K562 (cell line): Measurements from ENCODE around the gene GTPBP2. TPM values are rescaled to one million over a fixed set of nuclear protein-coding genes. Genes with fewer than 3 reads are reported as not detected.
A peak's percentile ranks its signal among the peaks of the same experiment; 100 is the strongest.

Source experiments
- HMBOX1 ChIP-seq: sonication (generic); IDR thresholded peaks from 2 replicates; pipeline ENCODE4 v1.6.1; 2016
- KHSRP ChIP-seq: fragments of 450-650 bp; IDR thresholded peaks from 2 replicates; pipeline ENCODE4 v1.6.1; 2017
- MITF ChIP-seq: IDR thresholded peaks from 2 replicates; pipeline ENCODE4 v1.6.1; 2014; ENCODE audit warnings: antibody characterized with exemption
- RCOR1 ChIP-seq, 2 experiments: IDR thresholded peaks; 2 replicates each; pipeline ENCODE4 v1.6.1; 2012; ENCODE audit warnings: low read depth in 2 of 2, low read length in 2 of 2, borderline replicate concordance in 1 of 2, improper control_type of control experiment in 1 of 2
- TBP ChIP-seq: optimal IDR thresholded peaks from 2 replicates; pipeline ENCODE3; 2011; ENCODE audit warnings: low read depth, low read length, improper control_type of control experiment
- TCF15 ChIP-seq: fragments of 250-450 bp; sonication (Bioruptor Pico); IDR thresholded peaks from 2 replicates; pipeline ENCODE4 v1.8.0; 2022; ENCODE audit warnings: moderate library complexity, mild to moderate bottlenecking, inconsistent platforms
- TRIM25 ChIP-seq: fragments of 450-650 bp; IDR thresholded peaks from 2 replicates; pipeline ENCODE4 v1.7.0; 2016; ENCODE audit warnings: borderline replicate concordance
- ZBTB40 ChIP-seq, 2 experiments: fragments of 450-650 bp in 1 of 2; sonication (generic) in 1 of 2; formaldehyde crosslinking in 1 of 2; IDR thresholded peaks; 2 replicates each; pipeline versions ENCODE4 v1.7.1 to v1.9.0; 2016 to 2022; ENCODE audit warnings: inconsistent platforms in 1 of 2, mild to moderate bottlenecking in 1 of 2, missing genetic modification reagents in 1 of 2
- polyA plus RNA-seq, 8 experiments: library from polyadenylated mRNA; depleted of rRNA in 4 of 8; stranded (reverse) in 5 of 8; unstranded in 3 of 8; fragments of >200 nt; fragmentation: Nextera tagmentation in 2 of 8; fragmentation: Illumina TruSeq in 1 of 8; extraction: Ambion mirVana in 2 of 8; extraction: Trizol in 1 of 8; gene quantifications; 2 replicates each; pipeline versions ENCODE4 v1.2.1 to v1.2.3, GENCODE V29; 2011 to 2014; ENCODE audit warnings: inconsistent platforms in 1 of 8, missing spikeins in 1 of 8
- total RNA-seq, 7 experiments: library from RNA; depleted of rRNA in 6 of 7; stranded (reverse); fragments of >200 nt in 6 of 7; fragmentation: Illumina TruSeq in 2 of 7; extraction: Trizol in 2 of 7; gene quantifications; 2 replicates each; pipeline versions ENCODE4 v1.2.1 to v1.2.3, GENCODE V29; 2011 to 2021; ENCODE audit warnings: low replicate concordance in 1 of 7

GTPBP2 gene
- total and polyA plus RNA-seq, 9 of the 15 experiments (the other 6 are each of a cell fraction or from before 2014, with no cell fraction given), result 48.4 to 196 (median 111) TPM

GRCh38 chr6:43639984-43640800 is 11.1 kb upstream of the GTPBP2 start (continued):
- TF ChIP-seq ZBTB40 (IDR thresholded peaks at IDR 0.05), result 0 out of 2 replicates have a peak, but pooled peaks have one; percentile 21
- TF ChIP-seq ZBTB40 (CRISPR knock-in tag; IDR thresholded peaks at IDR 0.05), result no peak
- no peak for TF ChIP-seq KHSRP
- no peak for TF ChIP-seq TRIM25
- TF ChIP-seq TCF15 (CRISPR knock-in tag), result no peak
- peak in 1 of 2 experiments; percentile 93; a peak in 3 of 4 replicates for TF ChIP-seq RCOR1 (IDR thresholded peaks at IDR 0.05; ENCODE audit: borderline replicate concordance in 1 of 2, low read depth in 2 of 2, low read length in 2 of 2)
- TF ChIP-seq TBP, result no peak
- TF ChIP-seq HMBOX1, result 0 out of 2 replicates have a peak, but pooled peaks have one; percentile 49
- peak; percentile 53; the same call in 1 of the 2 replicates for TF ChIP-seq MITF
